ENCODE measurements around the gene BYSL. TPM values are rescaled to one million over a fixed set of nuclear protein-coding genes. Genes with fewer than 3 reads are reported as not detected.
A peak's percentile ranks its signal among the peaks of the same experiment; 100 is the strongest.
"Not testable (repeated sequence)": the region's sequence is repeated elsewhere in the genome, so short reads cannot be mapped to it uniquely, and the experiment has no call there.

The BYSL gene
- polyA plus RNA-seq, 1 of the 3 experiments (the other 2 are of a cell fraction), result 56.0 TPM

GRCh38 chr6:41941280-41942066 is 20.2 kb downstream of the BYSL start, which contains the start of gene CCND3 (continued):
- TF ChIP-seq NRF1 (IDR thresholded peaks at IDR 0.05; ENCODE audit: low read depth, low read length) (peak; percentile 61), IRF3 (IDR thresholded peaks at IDR 0.05; ENCODE audit: low read depth, low read length) (no peak), NFIC (IDR thresholded peaks at IDR 0.05; ENCODE audit: borderline replicate concordance) (no peak), MXI1 (IDR thresholded peaks at IDR 0.05; ENCODE audit: low read depth, low read length) (peak; percentile 93), TCF12 (IDR thresholded peaks at IDR 0.05) (no peak)

GRCh38 chr6:41942067-41942851 is 21.0 kb downstream of the BYSL start:
- no peaks in the 10 kb centered on the region for H3K9me2 ChIP-seq
- no peaks in the 10 kb centered on the region for H4K20me1 ChIP-seq (ENCODE audit: insufficient read depth)
- H3K9ac ChIP-seq, result peak overlapping the region; percentile 21
- 48% methylated on average over 20 of the region's 20 CpGs for WGBS (ENCODE audit: low lambda C conversion rate)
- CTCF ChIA-PET, result interaction anchor here (0.5 to 10.3 kb wide), 6 partner anchors 21 to 490 kb away, joined by 3 to 96 read pairs (median 6); partner anchors contain the start of genes BYSL, MED20 and TOMM6
- H3K4me3 ChIP-seq (ENCODE audit: low read depth in 2 of 2, low read length in 1 of 2), result peak overlapping the region; percentile 49 to 92
- POLR2A ChIA-PET, result interaction anchor here (0.6 kb wide), 1 partner anchor 275 kb away, joined by 3 read pairs; no protein-coding TSS in a partner anchor
- H3K79me2 ChIP-seq (ENCODE audit: insufficient read depth), result peaks cover 41% of the 10 kb centered on the region
- peaks cover 15 to 23% of the 10 kb centered on the region in 2 experiments; a peak in 3 of 4 replicates for H3K4me1 ChIP-seq (ENCODE audit: control insufficient read depth in 1 of 2, insufficient read depth in 2 of 2, low read depth in 1 of 2, low read length in 1 of 2)
- peak overlapping the region; percentile 69 to 78 for H3K27ac ChIP-seq (ENCODE audit: low read depth in 2 of 2, low read length in 1 of 2)
- peak overlapping the region; percentile 54 for H2AFZ ChIP-seq (ENCODE audit: low read depth)
- H3K4me2 ChIP-seq, result peak overlapping the region; percentile 65
- no peak for DNase-seq
- H3K27me3 ChIP-seq (ENCODE audit: insufficient read depth), result no peaks in the 10 kb centered on the region
- H3K36me3 ChIP-seq (replicated peaks in 1 of 2; ENCODE audit: control insufficient read depth in 1 of 2, insufficient read depth in 2 of 2, low read length in 1 of 2), result no peaks in the 10 kb centered on the region
- H3F3A ChIP-seq (replicated peaks; ENCODE audit: insufficient read depth), result peaks cover 19% of the 10 kb centered on the region
- no peaks in the 10 kb centered on the region for H3K9me3 ChIP-seq
- TF ChIP-seq FOSL2 (IDR thresholded peaks at IDR 0.05; ENCODE audit: borderline replicate concordance, low read depth), result 0 out of 2 replicates have a peak, but pooled peaks have one; percentile 45
- TF ChIP-seq RXRA (IDR thresholded peaks at IDR 0.05; ENCODE audit: borderline replicate concordance, low read depth), result no peak
- TF ChIP-seq JUND (IDR thresholded peaks at IDR 0.05), result peak; percentile 16; the same call in 1 of the 2 replicates
- no peak for TF ChIP-seq RCOR1 (IDR thresholded peaks at IDR 0.05; ENCODE audit: low read length)

GRCh38 chr6:41942882-41943281 is 21.6 kb downstream of the BYSL start:
- H3K9ac ChIP-seq; H3K9me2 ChIP-seq; H3K27me3 ChIP-seq (ENCODE audit: insufficient read depth); H3K36me3 ChIP-seq (replicated peaks in 1 of 2; ENCODE audit: control insufficient read depth in 1 of 2, insufficient read depth in 2 of 2, low read length in 1 of 2); H4K20me1 ChIP-seq (ENCODE audit: insufficient read depth); H3K4me3 ChIP-seq (ENCODE audit: low read depth in 2 of 2, low read length in 1 of 2); DNase-seq; H3K9me3 ChIP-seq; H2AFZ ChIP-seq (ENCODE audit: low read depth); H3K4me2 ChIP-seq; POLR2A ChIA-PET: not testable (repeated sequence)
- Histone ChIP-seq H3K79me2 (ENCODE audit: insufficient read depth) (peaks cover 36% of the 10 kb centered on the region), H3K27ac (ENCODE audit: low read depth in 2 of 2, low read length in 1 of 2) (0 out of 4 replicates have a peak overlapping the region, but pooled peaks of 1 of the 2 experiments have one; percentile 69), H3F3A (replicated peaks; ENCODE audit: insufficient read depth) (peaks cover 19% of the 10 kb centered on the region), H3K4me1 (ENCODE audit: control insufficient read depth in 1 of 2, insufficient read depth in 2 of 2, low read depth in 1 of 2, low read length in 1 of 2) (peaks cover 15 to 23% of the 10 kb centered on the region in 2 experiments; a peak in 3 of 4 replicates)
- CTCF ChIA-PET, result interaction anchor here (1.9 to 10.3 kb wide), 4 partner anchors 22 to 156 kb away, joined by 5 to 96 read pairs (median 16); partner anchors contain the start of genes BYSL, MED20 and TOMM6
- 96% methylated on average over 14 of the region's 14 CpGs for WGBS (ENCODE audit: low lambda C conversion rate)

Data from SK-N-SH (cell line).